GM12801 (cell line): Measurements from ENCODE around the gene LCE3D.

ENCODE experiments used
- CTCF ChIP-seq: IDR thresholded peaks from one replicate; pipeline ENCODE4 v1.5.1; 2011; ENCODE audit warnings: control low read depth; ENCODE audit not compliant: insufficient read length; ENCODE audit errors: extremely low read depth

Gene LCE3D

GRCh38 chr1:152580433-152580832, at the start of gene LCE3D:
TSS of gene LCE3D (minus strand) at chr1:152580516. CDS start at chr1:152579936, 580 bp downstream.
- TF ChIP-seq CTCF, result no peak

GRCh38 chr1:152626744-152627143, 46.4 kb upstream of the LCE3D start:
- no peak for TF ChIP-seq CTCF

GRCh38 chr1:152623203-152623844, 43.0 kb upstream of the LCE3D start:
- no peak for TF ChIP-seq CTCF

- no peak for TF ChIP-seq CTCF
Measured at GRCh38 chr1:152622803-152623202, 42.5 kb upstream of the LCE3D start, which contains the start of gene LCE3A. TSS of gene LCE3A (minus strand) at chr1:152623103. CDS start at chr1:152623103, 0 bp downstream.

GRCh38 chr1:152621993-152622392, 41.7 kb upstream of the LCE3D start:
- no peak for TF ChIP-seq CTCF

GRCh38 chr1:152613511-152613910, 33.2 kb upstream of the LCE3D start, which contains the start of gene LCE3B:
TSS of gene LCE3B (plus strand) at chr1:152613811. CDS start at chr1:152613811, 0 bp downstream.
- TF ChIP-seq CTCF, result no peak

GRCh38 chr1:152599934-152600333, 19.6 kb upstream of the LCE3D start, which contains the start of gene LCE3C:
TSS of gene LCE3C (plus strand) at chr1:152600234. CDS start at chr1:152600732, 498 bp downstream.
- TF ChIP-seq CTCF, result no peak
